HG02678 (cell line): ENCODE measurements around the gene MLLT3.

ENCODE experiments used
- ATAC-seq: cut with Tn5 transposase; IDR thresholded peaks from one replicate; pipeline ENCODE4 v1.9.1; 2021; ENCODE audit warnings: mild to moderate bottlenecking, moderate library complexity; ENCODE audit not compliant: unreplicated experiment

The MLLT3 gene

DNA sequence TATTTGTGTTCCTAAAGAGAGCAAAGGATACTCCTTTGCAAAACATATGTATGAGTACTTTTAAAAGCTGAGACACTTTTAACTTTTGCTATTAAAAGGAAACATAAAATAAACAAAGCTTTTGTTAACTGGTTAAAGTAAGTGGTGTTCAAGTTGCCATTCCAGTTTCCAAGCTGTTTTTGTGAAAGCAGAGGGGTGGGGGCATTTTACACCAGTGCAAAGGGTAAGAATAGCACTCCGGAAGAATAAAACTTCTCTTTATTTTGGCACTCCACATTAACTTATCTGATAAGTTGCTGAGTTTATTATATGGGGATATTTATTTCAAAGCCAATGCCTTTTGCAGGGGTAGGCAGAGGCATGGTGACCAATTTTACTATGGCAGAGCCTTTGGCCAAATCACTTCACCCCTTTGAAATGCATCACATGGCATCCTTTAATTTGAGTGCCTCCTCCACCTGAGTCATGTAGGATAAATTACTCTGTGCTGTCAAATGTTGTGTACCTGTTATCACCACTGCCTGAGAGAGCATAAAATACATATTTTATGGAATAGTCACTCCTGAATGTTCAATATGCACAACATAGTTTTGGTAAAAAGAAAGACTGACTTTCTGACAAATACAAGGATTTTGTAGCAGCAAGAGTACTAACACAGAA lies 62.9 kb downstream of the MLLT3 start:
- no peak for ATAC-seq

DNA sequence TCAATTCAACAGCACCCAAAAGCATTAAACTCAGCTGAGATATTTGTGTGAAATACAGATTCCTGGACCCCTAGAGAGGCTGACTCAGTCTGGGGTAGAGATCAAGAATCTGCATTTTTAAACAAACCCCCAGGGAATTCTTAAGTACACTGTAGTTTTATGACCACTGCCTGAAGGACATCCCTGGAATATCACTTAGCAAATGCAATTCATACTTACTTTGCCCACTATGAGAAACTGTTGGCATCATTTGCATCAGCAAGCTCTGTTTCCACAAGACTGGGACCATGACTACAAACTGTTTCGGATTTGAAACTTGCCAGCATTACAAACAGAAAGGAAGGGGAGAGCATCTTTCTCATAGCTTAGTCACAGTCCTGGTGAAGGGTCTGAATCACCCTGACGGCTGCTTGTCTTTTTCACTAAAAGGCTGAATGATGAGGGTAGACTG lies 63.7 kb downstream of the MLLT3 start:
- ATAC-seq: no peak

DNA sequence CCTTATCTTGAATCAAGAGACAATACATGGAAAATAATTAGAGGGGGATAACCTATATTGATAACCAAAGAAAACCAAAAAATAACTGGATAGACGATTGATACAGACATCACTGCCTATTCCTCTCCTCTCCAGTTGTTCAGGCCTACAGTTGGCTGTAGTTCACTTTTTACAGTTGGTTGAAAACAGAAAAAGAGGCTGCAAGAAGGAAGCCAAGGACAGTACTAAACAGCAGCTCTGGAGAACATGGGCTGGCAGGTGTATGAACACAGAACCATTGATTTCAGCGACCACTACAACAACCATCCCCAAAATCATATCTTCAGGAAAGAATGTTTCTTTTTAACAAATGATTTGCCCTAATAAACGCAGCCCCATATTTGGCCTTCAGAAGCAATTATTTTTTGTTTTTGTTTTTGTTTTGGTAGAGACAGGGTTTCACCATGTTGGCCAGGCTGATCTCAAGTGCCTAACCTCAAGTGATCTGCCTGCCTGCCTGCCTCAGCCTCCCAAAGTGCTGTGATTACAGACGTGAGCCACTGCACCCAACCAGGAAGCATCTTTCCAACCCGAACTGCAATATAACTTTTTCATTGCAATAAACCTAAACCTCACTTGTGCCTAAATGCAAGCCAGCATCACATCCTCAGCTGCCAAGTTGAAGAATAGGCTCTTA lies 64.3 kb downstream of the MLLT3 start:
- no peak for ATAC-seq

DNA sequence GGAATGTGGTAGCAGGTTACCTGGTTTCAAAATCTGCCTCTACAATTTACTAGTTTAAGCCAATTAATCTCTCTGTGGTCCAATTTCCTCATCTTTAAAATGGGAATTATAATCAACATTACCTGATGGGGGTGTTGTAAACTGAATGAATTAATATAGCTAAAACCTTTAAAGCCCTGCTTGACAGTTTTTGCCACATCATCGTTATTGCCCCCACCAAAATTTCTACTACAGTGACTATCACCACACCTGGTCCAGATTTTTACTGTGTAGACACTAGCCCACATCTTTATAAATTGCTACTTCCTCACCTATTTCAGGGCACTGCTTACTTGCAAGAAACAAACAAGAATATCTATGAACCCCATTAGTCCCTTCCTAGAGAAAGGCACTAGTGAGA lies 65.0 kb downstream of the MLLT3 start:
- no peak for ATAC-seq

DNA sequence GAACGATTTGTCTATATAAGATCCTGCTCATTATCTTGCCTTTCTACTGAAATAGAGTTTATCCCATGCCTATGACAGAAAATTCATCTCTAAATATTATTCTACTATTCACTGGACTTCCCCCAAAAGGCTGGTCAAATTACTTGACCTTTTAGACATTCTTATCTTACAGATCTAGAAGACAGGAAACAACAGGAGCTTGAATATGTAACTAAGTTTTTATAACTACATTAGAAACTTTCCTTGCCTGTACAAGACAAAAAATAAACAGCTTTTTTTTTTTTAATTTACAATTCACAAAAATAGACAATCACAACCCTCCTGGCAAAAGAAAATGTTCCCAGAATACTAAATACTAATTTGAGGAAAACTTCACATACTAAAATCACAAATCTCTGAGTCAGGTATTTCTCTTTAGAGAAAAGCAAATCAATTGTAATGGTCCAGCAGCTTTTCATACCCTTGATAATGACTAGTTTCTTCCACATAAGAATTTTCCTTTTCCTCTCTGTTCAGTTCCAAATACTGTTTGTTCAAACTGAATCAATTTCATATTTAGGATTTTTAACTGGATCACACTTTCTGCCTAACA lies 68.6 kb downstream of the MLLT3 start:
- peak; percentile 26 for ATAC-seq

DNA sequence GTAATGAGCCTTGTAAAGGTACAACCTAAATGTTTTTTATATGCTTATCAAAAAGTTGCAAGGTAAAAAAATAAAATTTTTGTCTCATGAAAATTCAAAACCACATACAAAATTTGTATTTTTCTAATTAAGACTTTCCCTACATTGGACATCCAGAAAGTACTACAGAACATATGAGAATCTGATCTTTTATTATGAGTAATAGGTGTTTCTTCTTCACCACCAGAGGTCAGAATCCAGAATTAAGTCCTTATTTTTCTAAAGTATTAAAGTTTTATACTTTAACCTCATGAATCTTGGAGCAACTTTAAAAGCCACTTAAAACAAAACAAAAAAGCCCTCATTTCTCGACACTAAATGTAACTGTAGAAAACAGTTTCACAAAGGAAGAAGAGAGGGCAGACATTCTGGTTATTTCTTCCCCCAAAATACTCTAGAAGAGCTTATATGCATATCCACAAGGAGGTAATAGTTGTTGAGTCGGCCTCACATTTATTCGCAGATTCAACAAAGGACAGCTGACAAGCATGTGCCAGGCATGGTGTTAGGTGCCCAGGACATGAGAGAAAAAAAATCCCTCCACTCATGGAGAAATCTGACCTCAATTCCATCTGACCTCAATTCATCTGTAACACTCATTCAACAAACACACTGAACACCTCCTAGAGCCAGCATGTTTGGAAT lies 69.3 kb downstream of the MLLT3 start:
- ATAC-seq: peak; percentile 49

DNA sequence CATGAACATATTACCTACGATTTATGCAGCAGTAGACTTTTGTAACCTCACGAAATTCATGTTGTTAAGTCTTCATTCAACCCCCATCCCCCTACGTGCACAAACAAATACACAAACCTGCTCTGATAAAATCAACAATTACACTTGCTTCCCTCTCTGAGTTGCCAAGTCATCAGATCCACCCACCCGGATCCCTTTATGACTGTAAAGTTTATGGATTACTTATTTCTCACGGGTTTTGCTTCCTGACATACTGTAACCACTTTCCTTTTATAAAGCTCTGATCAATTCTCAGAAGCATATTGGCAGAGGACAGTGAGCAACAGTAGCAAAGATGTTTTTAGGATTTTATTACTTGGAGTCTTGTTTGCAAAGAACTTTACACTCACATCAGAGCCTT lies 70.5 kb downstream of the MLLT3 start:
- peak; percentile 64 for ATAC-seq

DNA sequence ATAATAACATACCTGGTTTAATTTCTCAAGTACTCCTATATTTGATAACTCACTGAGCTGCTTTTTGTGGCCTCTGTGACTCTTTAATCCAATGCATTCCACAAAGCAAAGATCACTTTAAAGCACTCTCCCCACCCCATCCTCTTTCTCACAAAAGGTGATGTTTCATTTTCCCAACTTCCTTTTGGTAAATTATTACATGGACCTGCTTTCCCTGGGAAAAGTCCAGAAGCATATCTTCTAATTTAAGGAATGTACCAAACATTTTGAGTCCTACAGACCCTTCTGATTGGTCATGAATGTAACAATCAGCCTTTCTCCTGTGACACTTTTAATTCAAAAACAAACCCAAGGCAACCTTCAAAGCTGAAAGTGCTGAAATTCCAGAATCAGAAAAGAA lies 71.1 kb downstream of the MLLT3 start:
- ATAC-seq: no peak

DNA sequence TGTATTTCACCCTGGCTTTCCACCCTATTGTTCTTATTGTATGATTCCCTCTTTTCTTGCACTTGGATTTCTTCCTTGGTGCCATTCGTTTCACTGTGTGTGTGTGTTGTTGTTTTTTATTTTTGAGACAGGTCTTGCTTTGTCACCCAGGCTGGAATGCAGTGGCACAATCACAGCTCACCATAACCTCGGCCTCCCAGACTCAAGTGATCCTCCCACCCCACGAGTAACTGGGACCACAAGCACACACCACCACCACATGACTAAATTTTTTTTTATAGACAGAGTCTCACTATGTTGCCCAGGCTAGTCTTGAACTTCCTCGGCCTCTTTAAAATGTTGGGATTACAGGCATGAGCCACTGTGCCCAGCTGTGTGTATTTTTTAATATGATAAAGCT lies 72.0 kb downstream of the MLLT3 start:
- ATAC-seq: no peak

DNA sequence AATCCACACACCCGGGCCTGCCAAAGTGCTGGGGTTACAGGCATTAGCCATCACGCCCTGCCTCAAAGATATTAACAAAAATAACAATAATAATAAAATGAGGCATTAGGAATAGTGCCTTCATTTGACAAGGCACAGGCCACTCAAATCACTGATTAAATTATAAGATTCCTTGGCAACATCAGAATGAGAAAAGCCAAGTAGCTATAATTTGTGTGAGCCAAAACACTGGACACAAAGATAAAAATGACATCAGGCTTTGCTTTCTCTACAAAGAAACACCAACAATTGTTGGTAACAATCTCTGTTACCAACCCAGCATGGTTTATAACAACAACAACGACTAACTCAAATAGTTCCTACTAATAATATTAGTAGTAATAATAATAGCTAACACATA lies 73.2 kb downstream of the MLLT3 start:
- no peak for ATAC-seq

DNA sequence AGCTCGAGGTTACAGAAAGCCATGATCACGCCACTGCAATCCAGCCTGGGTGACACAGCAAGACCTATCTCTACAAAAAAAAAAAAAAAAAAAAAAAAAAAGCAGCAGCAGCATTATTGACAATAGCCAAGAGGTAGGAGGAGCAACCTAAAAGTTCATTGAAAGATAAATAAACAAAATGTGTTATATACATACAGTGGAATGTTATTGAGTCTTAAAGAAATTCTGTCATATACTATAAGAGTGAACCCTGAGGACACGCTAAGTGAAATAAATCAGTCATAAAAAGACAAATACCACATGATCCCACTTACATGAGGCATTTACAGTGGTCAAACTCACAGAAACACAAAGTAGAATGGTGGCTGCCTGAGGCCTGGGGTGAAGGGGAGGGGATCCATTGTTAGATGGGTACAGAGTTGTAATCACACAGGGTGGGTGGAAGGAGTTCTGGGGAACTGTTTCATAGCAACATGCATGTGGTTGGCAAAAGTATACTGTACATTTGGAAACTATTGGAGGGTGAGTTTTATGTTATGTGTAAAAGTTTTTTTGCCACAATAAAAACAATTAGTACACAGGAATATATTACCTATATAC lies 77.2 kb downstream of the MLLT3 start:
- no peak for ATAC-seq

DNA sequence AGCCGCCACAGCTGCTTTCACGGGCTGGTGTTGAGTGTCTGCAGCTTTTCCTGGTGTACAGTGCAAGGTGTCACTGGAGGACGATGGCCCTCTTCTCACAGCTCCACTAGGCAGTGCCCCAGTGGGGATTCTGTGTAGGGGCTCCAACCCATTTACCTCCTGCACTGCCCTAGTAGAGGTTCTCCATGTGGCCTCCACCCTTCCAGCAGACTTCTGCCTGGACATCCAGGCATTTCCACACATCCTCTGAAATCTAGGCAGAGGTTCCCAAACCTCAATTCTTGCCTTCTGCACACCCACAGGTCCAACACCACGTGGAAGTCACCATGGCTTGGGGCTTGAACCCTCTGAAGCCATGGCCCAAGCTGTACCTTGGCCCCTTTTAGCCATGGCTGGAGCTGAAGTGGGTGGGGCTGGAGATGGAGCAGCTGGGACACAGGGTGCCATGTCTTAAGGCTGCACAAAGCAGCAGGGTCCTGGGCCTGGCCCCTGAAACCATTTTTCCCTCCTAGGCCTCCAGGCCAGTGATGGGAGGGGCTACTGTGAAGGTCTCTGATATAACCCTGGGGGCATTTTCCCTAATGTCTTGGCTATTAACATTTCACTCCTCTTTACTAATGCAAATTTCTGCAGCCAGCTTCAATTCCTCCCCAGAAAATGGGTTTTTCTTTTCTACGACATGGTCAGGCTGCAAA lies 82.0 kb downstream of the MLLT3 start:
- ATAC-seq: no peak

DNA sequence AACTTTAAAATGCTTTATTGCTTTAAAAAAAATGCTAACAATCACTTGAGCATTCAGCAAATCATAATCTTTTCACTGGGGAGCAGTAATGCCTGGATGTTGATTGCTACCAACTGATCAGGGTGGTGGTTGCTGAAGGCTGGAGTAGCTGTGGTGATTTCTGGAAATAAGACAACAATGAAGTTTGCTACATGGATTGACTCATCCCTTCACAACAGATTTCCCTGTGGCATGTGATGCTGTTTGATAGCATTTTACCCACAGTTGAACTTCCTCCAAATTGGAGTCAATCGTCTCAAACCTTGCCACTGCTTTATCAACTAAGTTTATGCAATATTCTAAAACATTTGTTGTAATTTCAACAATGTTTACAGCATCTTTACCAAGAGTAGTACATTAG lies 83.3 kb downstream of the MLLT3 start:
- ATAC-seq: no peak

DNA sequence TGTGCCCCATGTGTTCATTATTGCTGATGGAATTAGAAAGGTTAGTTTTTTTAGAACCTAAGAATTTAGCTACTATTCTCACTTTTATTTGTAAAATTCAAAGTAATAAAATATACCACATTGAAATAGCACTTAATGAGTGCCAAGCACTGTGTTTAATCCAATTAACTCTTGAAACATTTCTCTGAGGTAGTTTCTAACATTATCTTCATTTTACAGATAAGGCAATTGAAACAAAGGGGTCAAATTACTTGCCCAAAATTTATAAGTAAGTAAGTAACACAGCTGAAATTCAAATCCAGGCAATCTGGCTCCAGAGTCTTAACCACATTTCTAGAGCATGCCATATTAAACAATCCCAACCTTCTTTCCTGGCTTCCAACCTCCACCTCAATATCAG lies 84.2 kb downstream of the MLLT3 start:
- no peak for ATAC-seq

DNA sequence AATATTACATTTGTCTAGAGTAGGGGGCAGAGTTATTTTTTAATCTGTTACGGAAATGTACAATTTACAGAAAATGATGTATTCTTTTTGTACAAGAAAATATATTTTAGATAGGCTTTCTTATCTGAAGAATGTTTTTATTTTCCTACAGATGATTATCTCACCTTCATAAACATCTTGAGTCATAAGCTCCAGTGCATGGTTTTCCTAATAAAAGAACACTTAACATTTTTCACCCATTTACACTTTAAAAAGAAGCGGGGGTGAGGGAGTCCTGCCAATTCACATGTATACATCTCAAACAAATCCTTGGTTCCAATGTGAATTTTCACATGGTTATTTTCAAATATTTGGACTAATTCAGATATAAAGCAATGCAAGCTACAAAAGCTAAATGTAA lies 85.0 kb downstream of the MLLT3 start:
- ATAC-seq: no peak

DNA sequence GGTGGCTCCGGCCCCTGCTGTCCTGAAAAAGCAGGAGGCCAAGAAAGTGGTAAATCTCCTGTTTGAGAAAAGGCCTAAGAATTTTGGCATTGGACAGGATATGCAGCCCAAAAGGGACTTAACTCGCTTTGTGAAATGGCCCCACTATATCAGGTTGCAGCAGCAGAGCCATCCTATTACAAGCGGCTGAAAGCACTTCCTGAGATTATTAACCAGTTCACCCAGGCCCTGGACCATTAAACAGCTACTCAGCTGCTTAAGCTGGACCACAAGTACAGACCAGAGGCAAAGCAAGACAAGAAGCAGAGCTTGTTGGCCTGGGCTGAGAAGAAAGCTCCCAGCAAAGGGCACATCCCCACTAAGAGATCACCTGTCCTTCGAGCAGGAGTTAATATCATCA lies 89.7 kb downstream of the MLLT3 start:
- ATAC-seq: no peak

DNA sequence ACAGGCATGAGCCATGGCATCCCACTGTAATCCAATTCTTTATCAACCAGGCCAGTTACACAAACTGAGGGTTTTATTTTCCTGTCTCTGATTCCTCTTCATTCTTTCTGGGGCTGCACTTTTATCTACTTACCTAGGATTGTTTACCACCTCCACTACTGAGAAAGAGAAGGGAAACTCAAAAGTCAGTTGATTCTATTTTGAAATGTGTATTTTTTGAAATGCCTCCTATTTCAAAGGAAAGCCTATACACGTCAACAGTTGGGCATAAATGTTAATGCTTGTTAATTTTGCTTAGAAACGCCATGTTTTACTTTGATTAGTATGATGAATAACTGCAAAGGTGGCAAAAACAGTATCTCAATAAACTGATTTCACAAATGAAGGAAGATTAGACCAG lies 92.5 kb downstream of the MLLT3 start:
- ATAC-seq: no peak

DNA sequence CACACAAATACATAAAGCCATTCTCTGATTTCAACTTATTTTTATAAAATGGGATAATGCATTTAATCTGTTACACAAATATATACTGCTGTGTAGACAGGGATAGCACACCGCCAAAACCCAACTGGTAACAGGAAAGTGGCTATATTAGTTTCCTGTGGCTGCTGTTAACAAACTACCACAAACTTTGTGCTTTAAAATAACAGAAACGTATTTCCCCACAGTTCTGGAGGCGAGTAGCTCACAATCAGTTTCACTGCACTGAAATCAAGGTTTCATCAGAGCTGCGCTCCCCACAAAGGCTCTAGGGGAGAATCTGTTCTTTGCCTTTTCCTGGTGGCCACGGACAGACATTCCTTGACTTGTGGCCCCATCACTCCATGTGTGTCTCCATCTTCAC lies 94.0 kb downstream of the MLLT3 start:
- no peak for ATAC-seq

DNA sequence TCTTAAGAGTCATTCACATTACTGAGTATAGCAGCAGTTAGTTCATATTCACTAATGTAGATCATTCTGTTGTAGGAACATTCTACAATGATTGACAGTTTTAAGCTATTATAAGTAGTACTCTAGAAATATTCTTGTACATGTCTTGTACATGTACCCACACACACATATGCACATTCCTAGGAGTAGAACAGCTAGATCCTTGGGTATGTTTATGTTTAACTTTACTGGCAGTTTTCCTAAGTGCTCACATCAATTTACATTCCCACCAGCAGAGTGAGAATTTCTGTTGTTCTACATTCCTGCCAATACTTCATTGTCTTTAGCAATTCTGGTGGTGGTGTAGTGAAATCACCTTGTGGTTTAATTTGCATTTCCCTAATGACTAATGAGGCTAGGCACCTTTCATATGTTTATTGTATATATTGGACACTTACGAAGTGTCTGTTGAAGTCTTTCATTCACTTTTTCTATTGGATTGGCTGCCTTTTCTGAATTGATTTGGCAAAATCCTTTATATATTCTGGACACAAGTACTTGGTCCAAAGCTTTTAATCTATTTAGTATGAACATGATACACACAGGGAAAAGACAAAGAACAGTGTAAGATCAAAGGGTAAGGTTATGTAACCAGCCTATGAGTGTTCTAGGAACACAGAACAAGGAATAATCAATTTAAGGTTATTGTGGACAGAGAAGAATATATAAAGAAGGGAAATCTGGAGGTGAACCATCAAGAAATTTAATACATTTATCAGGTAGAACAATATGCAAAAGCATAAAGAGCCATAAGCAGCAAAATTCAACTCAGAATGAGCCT lies 95.6 kb downstream of the MLLT3 start:
- peak; percentile 87 for ATAC-seq

DNA sequence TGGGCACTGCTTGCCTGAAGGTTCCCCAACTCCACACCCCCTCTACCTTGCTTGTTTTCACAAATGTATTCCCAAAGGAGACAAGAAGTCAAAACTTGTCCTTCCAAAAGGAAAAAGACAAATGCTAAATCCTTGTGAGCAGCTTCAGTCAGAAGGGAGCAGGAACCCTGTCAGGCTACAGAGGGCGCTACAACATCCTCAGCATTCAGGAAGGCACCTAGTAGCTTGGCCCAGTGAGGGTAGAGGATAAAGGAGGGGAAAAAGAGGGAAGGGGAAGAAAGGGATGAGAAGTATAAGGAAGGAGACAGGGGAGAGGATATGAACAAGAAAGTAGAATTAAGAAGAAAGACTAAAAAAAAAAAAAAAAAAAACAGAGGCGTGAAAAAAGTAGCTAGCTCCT lies 97.5 kb downstream of the MLLT3 start:
- no peak for ATAC-seq
